Stimulated activated CD4-positive, alpha-beta T cell treated with anti-CD3 and anti-CD28 coated beads, Interleukin-1b, Interleukin-23, amount 100 ng/mL, for 1 hour (primary cell): ENCODE measurements around the gene PCNX1.
A peak's percentile ranks its signal among the peaks of the same experiment; 100 is the strongest.

Experiments used
- DNase-seq, 2 donors: peaks; one replicate each; pipeline ENCODE4 v3.0.0-alpha.2; 2020; ENCODE audit warnings: low read depth in 2 of 2

The PCNX1 gene

DNA sequence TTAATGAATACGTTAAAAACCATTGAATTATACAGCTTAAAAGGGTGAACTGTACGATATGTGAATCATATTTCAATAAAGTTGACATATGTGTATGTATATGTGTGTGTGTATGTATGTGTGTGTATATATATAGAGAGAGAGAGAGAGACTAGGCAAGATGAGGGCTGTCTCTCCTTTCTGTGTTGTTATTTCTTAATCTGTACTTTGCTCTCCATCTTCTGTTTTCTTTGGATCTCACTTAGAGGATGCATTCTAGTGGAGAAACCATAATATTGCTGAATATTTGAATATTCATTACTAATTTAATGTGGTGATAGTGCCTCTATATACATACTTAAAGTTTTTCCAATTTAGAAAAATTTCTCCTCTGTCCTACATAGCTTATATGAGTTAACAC lies 50.5 kb downstream of the PCNX1 start:
- no peak for DNase-seq

GRCh38 chr14:70962935-70963334 lies 55.7 kb downstream of the PCNX1 start:
- no peak for DNase-seq

GRCh38 chr14:70964492-70964891 lies 57.2 kb downstream of the PCNX1 start:
- no peak for DNase-seq

- DNase-seq = no peak
Measured at GRCh38 chr14:70971560-70971959, 64.3 kb downstream of the PCNX1 start.

DNA sequence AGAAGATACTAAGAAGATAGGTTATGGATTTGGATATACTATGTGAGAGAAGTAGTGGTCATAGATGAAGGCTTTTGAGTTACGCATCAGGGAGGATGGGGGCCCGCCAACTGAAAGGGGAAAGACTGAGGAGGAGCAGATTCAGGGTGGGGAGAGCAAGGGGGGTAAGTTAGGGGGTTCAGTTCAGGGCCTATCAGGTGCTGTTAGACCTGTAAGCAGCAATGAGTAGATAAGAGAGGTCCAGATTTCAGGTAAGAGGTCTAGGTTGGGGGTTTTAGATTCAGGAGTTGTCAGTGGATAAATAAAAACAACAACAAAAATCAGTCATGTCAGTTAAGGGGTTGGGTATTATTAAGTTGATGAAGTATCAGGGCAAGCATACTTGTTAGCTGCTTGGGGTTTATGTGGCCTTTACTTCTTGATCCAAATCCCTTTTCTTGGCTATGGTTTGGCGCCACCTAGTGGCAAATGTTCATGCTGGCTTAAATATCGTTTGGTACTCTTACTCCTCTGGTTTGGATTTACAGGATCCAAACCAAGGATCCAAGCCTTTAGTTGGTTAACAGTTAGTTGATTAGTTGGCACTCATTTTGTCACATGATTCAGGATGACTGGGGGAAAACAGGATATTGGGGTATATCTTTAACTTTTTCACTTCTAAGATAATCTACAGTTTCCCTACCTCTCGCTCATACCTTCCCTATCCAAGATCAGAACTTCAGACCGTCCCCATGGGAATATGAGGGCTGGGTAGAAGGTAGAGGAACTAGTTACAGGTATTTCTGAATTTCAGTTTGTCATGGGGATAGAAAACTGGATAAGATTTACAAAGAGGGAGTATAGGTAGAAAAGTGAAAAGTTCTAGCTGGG lies 65.1 kb downstream of the PCNX1 start:
- peak; percentile 70 to 76 for DNase-seq

DNA sequence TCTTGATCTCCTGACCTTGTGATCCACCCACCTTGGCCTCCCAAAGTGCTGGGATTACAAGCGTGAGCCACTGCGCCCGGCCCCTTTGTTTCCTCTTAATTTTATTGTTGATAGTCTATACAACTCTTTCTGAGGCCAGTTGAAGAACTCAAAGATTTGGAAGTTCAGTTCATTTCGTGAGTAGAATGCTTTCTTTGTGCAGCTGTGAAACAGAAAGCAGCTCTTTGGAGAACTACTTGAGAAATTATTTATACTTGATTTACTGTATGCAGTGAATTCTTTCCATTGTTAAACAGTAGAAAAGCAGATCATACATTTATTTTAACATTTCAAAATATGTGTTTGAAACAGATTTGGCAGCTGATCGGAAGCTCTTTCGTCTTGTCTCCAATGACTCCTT lies 69.3 kb downstream of the PCNX1 start:
- DNase-seq = no peak

DNA sequence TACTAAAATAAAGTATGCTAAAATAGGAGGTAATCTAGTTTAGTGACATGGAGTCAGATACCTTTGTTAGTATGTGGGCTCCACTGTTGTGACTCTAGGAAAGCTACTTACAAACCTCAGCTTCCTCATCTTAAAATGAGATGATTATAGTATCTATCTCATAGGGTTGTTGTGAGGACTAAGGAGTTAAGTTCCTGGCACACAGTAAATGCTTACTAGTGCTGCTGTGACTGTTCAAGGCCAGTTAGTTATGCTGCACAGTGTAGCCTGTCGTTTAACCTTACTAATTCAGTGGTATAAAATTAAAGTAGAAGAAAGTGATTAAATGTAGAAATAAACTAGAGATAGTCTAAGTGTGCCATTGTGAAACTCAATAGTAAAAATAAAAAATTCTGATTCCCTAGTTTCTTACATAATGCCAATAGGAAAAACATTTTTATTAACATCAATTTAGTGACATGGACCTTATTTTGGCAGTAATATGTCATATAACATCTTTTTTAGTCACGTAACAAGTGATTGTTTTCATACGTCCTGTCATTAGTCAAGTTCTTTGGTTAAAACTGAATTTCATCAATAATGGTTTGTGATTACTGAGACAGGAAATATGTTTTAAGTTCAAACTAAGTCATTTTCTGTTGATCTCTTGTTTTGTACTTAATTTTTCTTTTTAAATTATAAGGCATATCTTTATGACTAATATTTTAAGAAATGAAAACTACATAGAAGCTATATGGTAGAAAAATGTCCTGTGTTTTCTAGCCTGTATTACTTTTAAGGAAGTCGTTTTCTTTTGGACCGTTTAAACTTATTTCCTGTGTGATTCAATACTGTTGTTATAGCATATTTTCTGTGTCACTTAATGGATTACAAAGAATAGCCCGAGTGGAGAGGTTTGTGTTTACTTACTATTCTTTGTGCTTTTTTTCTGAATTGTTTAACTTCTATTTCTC lies 74.0 kb downstream of the PCNX1 start:
- no peak for DNase-seq

GRCh38 chr14:70982200-70982599 lies 74.9 kb downstream of the PCNX1 start:
- DNase-seq = no peak

DNA sequence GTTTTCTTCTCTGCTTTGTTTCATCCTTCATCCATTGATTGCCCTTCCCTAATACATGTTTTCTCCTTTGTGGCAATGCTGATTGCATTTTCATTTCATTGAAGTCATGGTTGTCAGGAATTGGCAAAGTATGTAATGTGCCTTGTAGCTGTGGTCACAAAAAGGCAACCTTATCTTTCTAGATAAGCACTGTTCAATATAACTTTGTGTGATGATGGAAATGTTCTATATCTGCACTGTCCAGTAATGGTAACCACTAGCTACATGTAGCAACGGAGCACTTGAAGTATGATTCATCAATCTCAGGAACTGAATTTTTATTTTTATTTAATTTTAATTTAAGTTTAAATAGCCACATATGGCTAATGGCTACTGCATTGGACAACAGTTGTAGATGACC lies 79.8 kb downstream of the PCNX1 start:
- DNase-seq = no peak

GRCh38 chr14:70988452-70988851 lies 81.2 kb downstream of the PCNX1 start:
- DNase-seq = no peak

GRCh38 chr14:70993931-70994330 lies 86.7 kb downstream of the PCNX1 start:
- no peak for DNase-seq

DNA sequence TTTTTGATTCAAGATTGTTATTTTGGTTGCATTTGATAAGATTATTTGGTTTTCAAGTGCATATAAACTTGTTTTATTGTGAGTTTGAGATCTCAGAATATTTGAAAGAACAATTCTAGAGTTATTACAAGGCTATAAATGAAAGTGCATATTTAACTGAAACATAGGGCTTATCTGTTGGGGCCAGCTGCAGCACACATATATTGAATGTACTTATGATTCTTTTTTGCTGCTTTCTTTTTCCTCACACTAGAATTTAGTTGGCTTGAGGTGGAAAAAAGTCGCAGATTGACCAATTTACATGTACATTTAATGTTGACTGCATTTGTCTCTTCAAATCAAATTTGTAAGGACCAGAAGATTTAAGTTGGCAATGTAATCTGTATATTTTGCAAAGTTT lies 88.0 kb downstream of the PCNX1 start:
- DNase-seq = no peak

GRCh38 chr14:70995671-70996070 lies 88.4 kb downstream of the PCNX1 start:
- no peak for DNase-seq

DNA sequence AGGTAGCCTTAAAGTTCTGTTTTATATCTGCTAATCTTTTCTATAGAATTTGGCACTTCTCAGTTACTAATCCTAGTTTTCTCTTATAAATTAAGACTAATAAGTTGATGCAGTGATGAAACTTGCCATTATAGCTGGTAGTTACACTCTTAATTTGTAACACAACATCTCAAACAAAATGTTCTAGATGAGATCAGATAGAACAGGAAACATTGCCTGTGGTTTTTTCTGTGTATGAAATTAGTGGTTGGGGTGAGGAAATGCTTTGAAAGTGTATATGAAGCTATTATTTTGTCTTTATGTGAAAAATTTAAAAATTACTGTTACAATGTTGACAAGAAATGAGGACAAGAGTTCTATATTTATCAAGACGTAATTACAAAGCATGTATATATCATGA lies 91.9 kb downstream of the PCNX1 start:
- no peak for DNase-seq

DNA sequence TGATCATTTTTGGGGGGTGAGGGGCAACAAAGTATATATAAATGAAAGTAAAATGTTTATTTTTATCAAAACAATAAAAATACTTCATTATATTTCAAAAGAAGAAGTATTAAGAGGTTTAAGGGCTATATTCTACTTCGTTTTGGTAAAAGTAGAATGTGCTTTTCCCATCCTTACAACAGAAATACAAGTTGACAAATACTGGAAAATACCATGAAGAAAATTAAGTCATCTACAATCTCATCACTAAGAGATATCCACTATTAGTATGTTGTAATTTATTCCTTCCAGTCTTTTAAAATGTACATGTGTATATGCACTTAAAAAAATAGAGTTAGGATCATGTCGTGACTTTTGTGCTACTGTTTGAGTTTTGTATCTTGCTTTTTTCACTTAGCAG lies 92.8 kb downstream of the PCNX1 start:
- DNase-seq = no peak

- DNase-seq = no peak
Measured at GRCh38 chr14:71001742-71002141, 94.5 kb downstream of the PCNX1 start.

DNA sequence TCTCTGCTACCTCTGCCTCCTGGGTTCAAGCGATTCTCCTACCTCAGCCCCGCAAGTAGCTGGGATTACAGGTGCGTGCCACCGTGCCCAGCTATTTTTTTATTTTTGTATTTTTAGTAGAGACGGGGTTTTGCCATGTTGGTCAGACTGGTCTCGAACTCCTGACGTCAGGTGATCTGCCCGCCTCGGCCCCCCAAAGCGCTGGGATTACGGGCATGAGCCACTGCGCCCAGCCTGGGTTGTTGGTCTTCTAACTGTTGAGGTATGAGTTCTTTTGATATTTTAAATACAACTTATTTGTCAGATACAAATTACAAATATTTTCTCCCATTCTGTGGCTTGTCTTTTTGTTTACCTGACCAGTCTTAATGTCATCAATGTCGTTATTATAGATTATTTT lies 95.9 kb downstream of the PCNX1 start:
- DNase-seq = no peak

GRCh38 chr14:71004481-71004880 lies 97.2 kb downstream of the PCNX1 start:
- DNase-seq = no peak

- no peak for DNase-seq
Measured at GRCh38 chr14:71005076-71005475, 97.8 kb downstream of the PCNX1 start.

DNA sequence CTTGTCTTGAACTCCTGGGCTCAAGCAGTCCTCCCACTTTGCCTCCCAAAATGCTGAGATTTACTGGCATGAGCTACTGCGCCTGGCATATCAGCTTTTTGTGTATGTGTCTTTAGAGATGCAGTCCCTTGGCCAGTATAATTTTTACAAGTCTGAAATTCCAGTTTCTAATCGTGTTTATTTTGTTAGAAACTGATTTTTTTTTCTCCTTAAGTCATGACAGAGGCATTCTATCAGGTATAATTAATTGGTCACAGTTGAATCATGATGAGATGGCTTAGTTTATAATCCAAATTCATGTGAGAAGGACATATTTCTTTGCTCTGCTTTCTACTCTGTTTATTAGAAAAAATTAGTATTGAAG lies 98.9 kb downstream of the PCNX1 start:
- no peak for DNase-seq

DNA sequence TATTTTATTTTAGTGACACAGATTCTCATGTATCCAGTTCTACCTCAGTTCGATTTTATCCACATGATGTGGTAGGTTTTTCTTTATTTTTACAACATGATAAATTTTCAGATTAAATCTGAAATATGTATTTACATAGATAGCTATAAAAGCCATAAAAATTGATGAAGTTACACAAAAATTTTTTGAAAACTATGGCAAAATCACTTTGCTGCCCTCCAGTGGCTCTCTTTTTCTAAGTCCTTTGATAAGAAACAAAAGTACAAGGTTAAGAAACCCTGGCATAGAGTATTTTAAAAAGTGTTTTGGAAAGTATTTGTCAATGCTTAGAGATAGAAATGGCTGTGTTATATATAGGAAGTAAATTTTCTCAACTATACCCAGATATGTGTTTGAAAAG lies 104.2 kb downstream of the PCNX1 start:
- DNase-seq = no peak

GRCh38 chr14:71012888-71013287 lies 105.6 kb downstream of the PCNX1 start:
- DNase-seq = no peak
